PFSK-1 (cell line): Measurements from ENCODE around the gene SRPK1.

ENCODE experiments used
- FOXP2 ChIP-seq: optimal IDR thresholded peaks from 2 replicates; pipeline ENCODE3; 2011; ENCODE audit warnings: borderline replicate concordance, control low read depth, inconsistent platforms; ENCODE audit not compliant: insufficient read depth; ENCODE audit errors: extremely low read length, extremely low read depth
- POLR2AphosphoS5 ChIP-seq: IDR thresholded peaks from 2 replicates; pipeline ENCODE4 v1.6.1; 2012; ENCODE audit warnings: low read depth, mild to moderate bottlenecking, control low read depth, low read length, moderate library complexity
- REST ChIP-seq, 2 experiments: IDR thresholded peaks; 2 replicates each; pipeline versions ENCODE4 v1.6.1 to v1.8.0; 2011 to 2012; ENCODE audit warnings: low read depth in 2 of 2, low read length in 2 of 2, control low read depth in 1 of 2, inconsistent platforms in 1 of 2, mild to moderate bottlenecking in 1 of 2, moderate library complexity in 1 of 2; ENCODE audit not compliant: insufficient read depth in 1 of 2
- SIN3A ChIP-seq: IDR thresholded peaks from 2 replicates; pipeline ENCODE4 v1.6.1; 2012; ENCODE audit warnings: mild to moderate bottlenecking, low read length, moderate library complexity, borderline replicate concordance; ENCODE audit not compliant: insufficient read depth
- TAF1 ChIP-seq: IDR thresholded peaks from 2 replicates; pipeline ENCODE4 v1.6.1; 2012; ENCODE audit warnings: low read length, control low read depth, borderline replicate concordance; ENCODE audit not compliant: insufficient read depth

Gene SRPK1

DNA sequence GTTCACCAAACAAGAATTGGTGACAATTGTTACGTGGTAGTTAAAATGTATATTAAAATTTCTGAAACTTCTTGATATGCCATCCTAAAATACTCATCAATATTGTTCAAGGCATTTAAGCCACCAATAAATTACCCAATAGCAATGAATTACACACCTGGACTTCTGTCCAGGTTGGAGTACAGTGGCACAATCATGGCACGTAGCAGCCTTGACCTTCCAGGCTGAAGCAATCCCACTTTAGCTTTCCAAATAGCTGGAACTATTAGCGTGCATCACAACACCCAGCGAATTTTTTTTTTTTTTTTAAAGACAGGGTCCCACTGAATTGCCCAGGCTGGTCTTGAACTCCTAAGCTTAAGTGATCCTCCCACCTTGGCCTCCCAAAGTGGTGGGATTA is 17.2 kb downstream of the SRPK1 start:
- no peak for TF ChIP-seq FOXP2
- TF ChIP-seq TAF1 = no peak
- no peak for TF ChIP-seq POLR2AphosphoS5
- no peak for TF ChIP-seq SIN3A
- no peak for TF ChIP-seq REST (IDR thresholded peaks at IDR 0.05; ENCODE audit: insufficient read depth in 1 of 2, low read depth in 2 of 2, low read length in 2 of 2)

- no peak for TF ChIP-seq FOXP2
- no peak for TF ChIP-seq TAF1
- TF ChIP-seq SIN3A = no peak
- no peak for TF ChIP-seq POLR2AphosphoS5
- TF ChIP-seq REST (IDR thresholded peaks at IDR 0.05; ENCODE audit: insufficient read depth in 1 of 2, low read depth in 2 of 2, low read length in 2 of 2) = no peak
These were observed 20.4 kb downstream of the SRPK1 start for GRCh38 chr6:35900448-35900847.

DNA sequence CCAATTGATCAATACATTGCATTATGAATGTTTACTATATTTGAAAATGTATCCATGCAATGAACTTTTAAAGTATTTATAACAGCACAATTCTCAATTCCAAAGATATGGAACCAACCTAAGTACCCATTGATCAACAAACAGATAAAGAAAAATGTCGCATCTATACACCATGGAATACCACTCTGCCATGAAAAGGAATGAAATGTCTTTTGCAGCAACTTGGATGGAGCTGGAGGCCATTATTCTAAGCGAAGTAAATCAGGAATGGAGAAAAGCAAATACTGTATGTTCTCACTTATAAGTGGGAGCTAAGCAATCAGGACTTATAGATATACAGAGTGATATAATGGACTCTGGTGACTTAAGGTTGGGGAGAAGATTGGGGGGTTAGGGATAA is 22.9 kb downstream of the SRPK1 start:
- TF ChIP-seq FOXP2 = no peak
- no peak for TF ChIP-seq POLR2AphosphoS5
- TF ChIP-seq REST (IDR thresholded peaks at IDR 0.05; ENCODE audit: insufficient read depth in 1 of 2, low read depth in 2 of 2, low read length in 2 of 2) = no peak
- no peak for TF ChIP-seq TAF1
- no peak for TF ChIP-seq SIN3A

- TF ChIP-seq POLR2AphosphoS5 (no peak), SIN3A (no peak), REST (IDR thresholded peaks at IDR 0.05; ENCODE audit: insufficient read depth in 1 of 2, low read depth in 2 of 2, low read length in 2 of 2) (no peak), TAF1 (no peak), FOXP2 (no peak)
These were observed 23.4 kb downstream of the SRPK1 start for GRCh38 chr6:35897486-35897885.

- TF ChIP-seq POLR2AphosphoS5 = no peak
- no peak for TF ChIP-seq SIN3A
- no peak for TF ChIP-seq FOXP2
- TF ChIP-seq REST (IDR thresholded peaks at IDR 0.05; ENCODE audit: insufficient read depth in 1 of 2, low read depth in 2 of 2, low read length in 2 of 2) = no peak
- no peak for TF ChIP-seq TAF1
These were observed 23.9 kb downstream of the SRPK1 start for GRCh38 chr6:35897036-35897435.
